H1 (cell line): Measurements from ENCODE around the gene CHST11. TPM values are rescaled to one million over a fixed set of nuclear protein-coding genes. Genes with fewer than 3 reads are reported as not detected.

Source experiments
- CTCF ChIA-PET: fragments of 300-600 bp; sonication (Branson Sonifier 250); formaldehyde crosslinking; loops from one replicate; lab custom pipeline; 2021; ENCODE audit not compliant: partially characterized antibody; lab: Charles Lee
- POLR2A ChIA-PET: fragments of 300-600 bp; sonication (Branson Sonifier 250); formaldehyde crosslinking; loops from one replicate; lab custom pipeline; 2021; ENCODE audit warnings: inconsistent platforms; ENCODE audit not compliant: partially characterized antibody; lab: Charles Lee
- DNase-seq, 2 experiments: peaks; one replicate each; pipeline versions ENCODE4 v3.0.0 to v3.0.0-alpha.2; 2010 to 2022; ENCODE audit warnings: low spot score in 2 of 2, low read depth in 1 of 2, mixed read lengths in 1 of 2
- FAIRE-seq: peaks from 2 replicates; lab custom pipeline; 2011; peaks lifted over from hg19 to GRCh38; lab: Jason Lieb, UNC
- H2AFZ ChIP-seq: 2 replicates; pipeline ENCODE4 v1.8.1; 2012; ENCODE audit warnings: low read length, inconsistent platforms
- H2AK5ac ChIP-seq: 2 replicates; pipeline ENCODE4 v1.6.1; 2013; ENCODE audit warnings: low read depth, low read length
- H2BK120ac ChIP-seq: replicated peaks from 2 replicates; pipeline ENCODE3; 2013; ENCODE audit warnings: low read depth, low read length, inconsistent platforms
- H2BK12ac ChIP-seq: 2 replicates; pipeline ENCODE4 v1.6.1; 2013; ENCODE audit warnings: low read depth, low read length
- H2BK15ac ChIP-seq: 2 replicates; pipeline ENCODE4 v1.6.1; 2013; ENCODE audit warnings: low read length
- H2BK20ac ChIP-seq: 2 replicates; pipeline ENCODE4 v1.6.1; 2013; ENCODE audit warnings: low read length
- H2BK5ac ChIP-seq: 2 replicates; pipeline ENCODE4 v1.6.1; 2013; ENCODE audit warnings: low read depth, low read length
- H3K14ac ChIP-seq: 2 replicates; pipeline ENCODE4 v1.6.1; 2013; ENCODE audit warnings: inconsistent platforms; ENCODE audit not compliant: insufficient read length
- H3K18ac ChIP-seq: 2 replicates; pipeline ENCODE4 v1.6.1; 2013; ENCODE audit warnings: low read length; ENCODE audit errors: extremely low read depth
- H3K23ac ChIP-seq: 2 replicates; pipeline ENCODE4 v1.6.1; 2013; ENCODE audit warnings: inconsistent platforms; ENCODE audit not compliant: insufficient read length
- H3K23me2 ChIP-seq: 2 replicates; pipeline ENCODE4 v1.6.1; 2013; ENCODE audit warnings: low read depth, low read length
- H3K27ac ChIP-seq: 2 replicates; pipeline ENCODE4 v1.6.1; 2011; ENCODE audit warnings: low read depth, low read length, inconsistent platforms
- H3K27me3 ChIP-seq, 4 experiments: replicated peaks in 1 of 4; 1 replicate in 1 of 4; 2 replicates in 3 of 4; pipeline versions ENCODE4 v1.6.1 to v1.8.1; 2011 to 2013; ENCODE audit warnings: low read length in 3 of 4, mild to moderate bottlenecking in 3 of 4, inconsistent platforms in 2 of 4, mixed read lengths in 2 of 4, moderate library complexity in 1 of 4; ENCODE audit not compliant: control insufficient read depth in 3 of 4, insufficient read depth in 3 of 4; ENCODE audit errors: extremely low read depth in 1 of 4
- H3K36me3 ChIP-seq, 4 experiments: 2 replicates each; pipeline versions ENCODE4 v1.6.1 to v1.8.1; 2011 to 2013; ENCODE audit warnings: mild to moderate bottlenecking in 4 of 4, low read length in 3 of 4, moderate library complexity in 2 of 4, control low read depth in 1 of 4, inconsistent platforms in 1 of 4; ENCODE audit not compliant: insufficient read depth in 4 of 4, control insufficient read depth in 2 of 4
- H3K4ac ChIP-seq: replicated peaks from 2 replicates; pipeline ENCODE3; 2013; ENCODE audit warnings: low read length, low read depth, mixed read lengths, inconsistent platforms; ENCODE audit not compliant: insufficient read length
- H3K4me1 ChIP-seq, 4 experiments: replicated peaks in 1 of 4; 1 replicate in 1 of 4; 2 replicates in 3 of 4; pipeline versions ENCODE4 v1.6.1 to v1.8.1; 2011 to 2013; ENCODE audit warnings: low read length in 3 of 4, inconsistent platforms in 2 of 4, mixed read lengths in 1 of 4; ENCODE audit not compliant: insufficient read depth in 4 of 4, control insufficient read depth in 3 of 4
- H3K4me2 ChIP-seq, 2 experiments: 2 replicates each; pipeline versions ENCODE4 v1.6.1 to v1.8.1; 2011 to 2013; ENCODE audit warnings: low read depth in 2 of 2, low read length in 2 of 2, control low read depth in 1 of 2, inconsistent platforms in 1 of 2, mild to moderate bottlenecking in 1 of 2; ENCODE audit not compliant: insufficient read depth in 1 of 2
- H3K4me3 ChIP-seq, 4 experiments: fragments of 200-600, 300-600 bp in 1 of 4; sonication (generic), shearing (Covaris generic), sonication (Bioruptor Twin) in 1 of 4; 2 replicates each; pipeline versions ENCODE4 v1.5.1 to v1.8.1; 2011 to 2016; ENCODE audit warnings: low read length in 4 of 4, low read depth in 3 of 4, control low read depth in 2 of 4, inconsistent platforms in 2 of 4, mild to moderate bottlenecking in 2 of 4, mixed read lengths in 1 of 4, moderate library complexity in 1 of 4; ENCODE audit not compliant: insufficient read depth in 2 of 4; ENCODE audit errors: extremely low read depth in 1 of 4
- H3K56ac ChIP-seq: replicated peaks from 2 replicates; pipeline ENCODE3; 2013; ENCODE audit warnings: low read depth, mild to moderate bottlenecking, mixed read lengths, low read length, inconsistent platforms; ENCODE audit not compliant: insufficient read length
- H3K79me1 ChIP-seq: 2 replicates; pipeline ENCODE4 v1.6.1; 2013; ENCODE audit warnings: low read depth, low read length, control low read depth
- H3K79me2 ChIP-seq, 2 experiments: 2 replicates each; pipeline versions ENCODE4 v1.6.1 to v1.8.1; 2012 to 2013; ENCODE audit warnings: low read length in 2 of 2, mild to moderate bottlenecking in 2 of 2, inconsistent platforms in 1 of 2; ENCODE audit not compliant: insufficient read depth in 2 of 2, control insufficient read depth in 1 of 2
- H3K9ac ChIP-seq, 4 experiments: replicated peaks in 1 of 4; 1 replicate in 1 of 4; 2 replicates in 3 of 4; pipeline versions ENCODE4 v1.6.1 to v1.8.1; 2011 to 2013; ENCODE audit warnings: low read depth in 3 of 4, low read length in 3 of 4, control low read depth in 2 of 4, mild to moderate bottlenecking in 2 of 4, moderate library complexity in 2 of 4, inconsistent platforms in 1 of 4; ENCODE audit errors: extremely low read depth in 1 of 4
- H3K9me3 ChIP-seq, 2 experiments: 2 replicates each; pipeline versions ENCODE4 v1.6.1 to v1.8.1; 2012 to 2013; ENCODE audit warnings: mild to moderate bottlenecking in 2 of 2, moderate library complexity in 2 of 2, control low read depth in 1 of 2, inconsistent platforms in 1 of 2, low read depth in 1 of 2, low read length in 1 of 2, mixed read lengths in 1 of 2; ENCODE audit not compliant: insufficient read depth in 2 of 2
- H4K20me1 ChIP-seq, 2 experiments: replicated peaks in 1 of 2; 2 replicates each; pipeline versions ENCODE3 to v1.8.1; 2011 to 2013; ENCODE audit warnings: inconsistent platforms in 2 of 2, low read length in 2 of 2, mild to moderate bottlenecking in 1 of 2; ENCODE audit not compliant: insufficient read depth in 2 of 2, control insufficient read depth in 1 of 2
- H4K5ac ChIP-seq: 2 replicates; pipeline ENCODE4 v1.6.1; 2013; ENCODE audit warnings: low read length, low read depth, mixed read lengths, inconsistent platforms; ENCODE audit not compliant: insufficient read length
- H4K8ac ChIP-seq: 2 replicates; pipeline ENCODE4 v1.8.0; 2013; ENCODE audit warnings: mild to moderate bottlenecking, moderate library complexity, low read length, inconsistent platforms; ENCODE audit not compliant: insufficient read depth; ENCODE audit errors: extremely low read depth
- H4K91ac ChIP-seq: replicated peaks from 2 replicates; pipeline ENCODE3; 2013; ENCODE audit warnings: low read length, mixed read lengths, inconsistent platforms; ENCODE audit not compliant: insufficient read length
- ASH2L ChIP-seq: fragments of 200-600, 300-600 bp; sonication (generic); IDR thresholded peaks from one replicate; pipeline ENCODE4 v1.7.1; 2017; ENCODE audit warnings: low read length
- ATF3 ChIP-seq: IDR thresholded peaks from 2 replicates; pipeline ENCODE4 v1.6.1; 2011; ENCODE audit warnings: low read depth, mild to moderate bottlenecking, low read length; ENCODE audit not compliant: insufficient read depth
- BACH1 ChIP-seq: IDR thresholded peaks from 2 replicates; pipeline ENCODE4 v1.6.1; 2012; ENCODE audit warnings: low read length, improper control_type of control experiment
- CBX8 ChIP-seq: fragments of 300-800, 300-1000 bp; sonication (generic); IDR thresholded peaks from 2 replicates; pipeline ENCODE4 v1.7.1; 2016; ENCODE audit warnings: low read depth, low read length, borderline replicate concordance
- EZH2 ChIP-seq: fragments of 200-600 bp; sonication (generic); IDR thresholded peaks from 2 replicates; pipeline ENCODE4 v1.7.1; 2012; ENCODE audit warnings: low read depth, mild to moderate bottlenecking, moderate library complexity, low read length, inconsistent platforms; ENCODE audit not compliant: severe bottlenecking
- GTF2F1 ChIP-seq: IDR thresholded peaks from 2 replicates; pipeline ENCODE4 v1.6.1; 2012; ENCODE audit warnings: low read depth, low read length, improper control_type of control experiment, borderline replicate concordance
- KDM1A ChIP-seq: fragments of 200-600, 300-600 bp; sonication (generic); IDR thresholded peaks from 2 replicates; pipeline ENCODE4 v1.7.1; 2016; ENCODE audit warnings: mild to moderate bottlenecking, low read length, borderline replicate concordance
- RAD21 ChIP-seq, 2 experiments: IDR thresholded peaks in 1 of 2; conservative IDR thresholded peaks in 1 of 2; 2 replicates each; pipeline ENCODE4 v1.6.1; 2011; ENCODE audit warnings: low read depth in 2 of 2, low read length in 2 of 2, improper control_type of control experiment in 1 of 2, inconsistent platforms in 1 of 2, mild to moderate bottlenecking in 1 of 2, moderate library complexity in 1 of 2
- SAP30 ChIP-seq: fragments of 300-600 bp; sonication (generic); IDR thresholded peaks from 2 replicates; pipeline ENCODE4 v1.7.1; 2012; ENCODE audit warnings: low read length, moderate library complexity, mild to moderate bottlenecking, inconsistent platforms; ENCODE audit not compliant: insufficient read depth, insufficient replicate concordance
- SP4 ChIP-seq: IDR thresholded peaks from 2 replicates; pipeline ENCODE4 v1.6.1; 2012; ENCODE audit warnings: low read length, inconsistent platforms
- SUZ12 ChIP-seq: fragments of 200-600 bp; sonication (generic); IDR thresholded peaks from 2 replicates; pipeline ENCODE4 v1.6.1; 2012; ENCODE audit warnings: mild to moderate bottlenecking, inconsistent platforms, low read length, moderate library complexity, mixed read lengths
- TAF1 ChIP-seq: IDR thresholded peaks from 2 replicates; pipeline ENCODE4 v1.6.1; 2011; ENCODE audit warnings: mild to moderate bottlenecking, low read depth, low read length
- ZNF274 ChIP-seq: IDR thresholded peaks from 2 replicates; pipeline ENCODE4 v1.7.0; 2012; ENCODE audit warnings: low read length, borderline replicate concordance; ENCODE audit errors: extremely low read depth
- WGBS, 2 experiments: shearing (Covaris generic) in 1 of 2; methylation state at CpG; one replicate each; pipeline versions ENCODE4 v1.1.6 to v1.1.7; 2013 to 2015; ENCODE audit warnings: low lambda C conversion rate in 2 of 2, mixed read lengths in 2 of 2, inconsistent platforms in 1 of 2, low coverage in 1 of 2, missing lambda C conversion rate in 1 of 2; ENCODE audit not compliant: insufficient replicate concordance in 2 of 2, insufficient coverage in 1 of 2, insufficient read length in 1 of 2; ENCODE audit errors: extremely low coverage in 1 of 2, missing lambda C conversion rate in 1 of 2; 5-methylcytosine and 5-hydroxymethylcytosine counted together
- polyA plus RNA-seq, 7 experiments: library from polyadenylated mRNA; depleted of rRNA in 3 of 7; stranded (reverse) in 5 of 7; unstranded in 2 of 7; fragments of >200 nt in 5 of 7; fragments of 200-250 nt in 2 of 7; gene quantifications; 1 replicate in 5 of 7; 2 replicates in 1 of 7; 4 replicates in 1 of 7; pipeline versions ENCODE4 v1.2.1 to v1.2.3, GENCODE V29; 2011 to 2013; ENCODE audit warnings: missing spikeins in 2 of 7, mixed read lengths in 2 of 7
- total RNA-seq: library from RNA; stranded (reverse); fragmentation: NEBNext Ultra II Directional; extraction: Animal tissue kit (Norgen Biotek cat#: 25700); gene quantifications from 2 replicates; pipeline ENCODE4 v1.2.1, GENCODE V29; 2021

CHST11 gene
- total and polyA plus RNA-seq, 2 of the 8 experiments (the other 6 are each of a cell fraction or from before 2014, with no cell fraction given): 14.4 to 20.8 TPM

GRCh38 chr12:104467346-104467837 lies 10.6 kb downstream of the CHST11 start:
- H3K18ac ChIP-seq: no peak overlapping the region
- H4K20me1 ChIP-seq: peaks cover 3 to 8% of the 10 kb centered on the region in 2 experiments
- POLR2A ChIA-PET: interaction anchor here (1.9 kb wide), 1 partner anchor 9 kb away, joined by 4 read pairs; no protein-coding TSS in a partner anchor

More at GRCh38 chr12:104467346-104467837, 10.6 kb downstream of the CHST11 start:
- Histone ChIP-seq H2BK120ac (no peak overlapping the region), H3K4me1 (no peaks in the 10 kb centered on the region; a peak in 1 of 7 replicates), H3K79me1 (peaks cover 5% of the 10 kb centered on the region), H3K79me2 (peaks cover 0 to 16% of the 10 kb centered on the region in 2 experiments; a peak in 2 of 4 replicates), H3K14ac (no peak overlapping the region), H2BK12ac (no peak overlapping the region), H3K27me3 (no peaks in the 10 kb centered on the region), H3K23me2 (no peaks in the 10 kb centered on the region), H2AFZ (no peak overlapping the region), H3K27ac (no peak overlapping the region), H3K4me2 (no peak overlapping the region), H3K4me3 (no peak overlapping the region), H4K91ac (no peak overlapping the region), H4K8ac (no peak overlapping the region), H2AK5ac (no peak overlapping the region), H2BK15ac (no peak overlapping the region), H4K5ac (no peak overlapping the region), H3K36me3 (no peaks in the 10 kb centered on the region), H3K23ac (no peak overlapping the region), H3K9ac (no peak overlapping the region), H2BK5ac (no peak overlapping the region), H3K56ac (no peak overlapping the region), H3K4ac (no peak overlapping the region), H3K9me3 (no peaks in the 10 kb centered on the region), H2BK20ac (no peak overlapping the region)
- WGBS, 2 experiments: 94% methylated on average over 5 of the region's 5 CpGs; no CpG with 5 or more reads in 1 of the 2 experiments
- DNase-seq (no peak), FAIRE-seq (no peak)
- CTCF ChIA-PET: interaction anchor here (1.3 kb wide), 1 partner anchor 33 kb away, joined by 3 read pairs; no protein-coding TSS in a partner anchor
- TF ChIP-seq SUZ12: no peak
- TF ChIP-seq GTF2F1: no peak
- TF ChIP-seq ZNF274: no peak
- TF ChIP-seq KDM1A: no peak
- no peak for TF ChIP-seq TAF1
- TF ChIP-seq EZH2: no peak
- no peak for TF ChIP-seq SAP30
- no peak for TF ChIP-seq RAD21 (IDR thresholded peaks at IDR 0.05 in 1 of 2, conservative IDR thresholded peaks at IDR 0.05 in 1 of 2; ENCODE audit: low read depth in 2 of 2, low read length in 2 of 2)
- TF ChIP-seq ASH2L: no peak
- no peak for TF ChIP-seq CBX8
- TF ChIP-seq BACH1: no peak
- TF ChIP-seq ATF3: no peak
- TF ChIP-seq SP4: no peak
